DND-41 (cell line): ENCODE data around the gene OR5A2.
"Not testable (repeated sequence)": the region's sequence is repeated elsewhere in the genome, so short reads cannot be mapped to it uniquely, and the experiment has no call there.

Experiments used
- ATAC-seq: fragments of 200-7000 bp; cut with Tn5 transposase; 3 replicates; pipeline ENCODE4 v1.9.1; 2021; ENCODE audit warnings: low read depth; ENCODE audit not compliant: insufficient read depth
- DNase-seq: peaks from one replicate; pipeline ENCODE4 v3.0.0-alpha.2; 2020
- H2AFZ ChIP-seq: 2 replicates; pipeline ENCODE4 v1.6.0; 2012; ENCODE audit warnings: low read depth, low read length
- H3K27ac ChIP-seq: 2 replicates; pipeline ENCODE4 v1.5.1; 2012; ENCODE audit warnings: low read length, inconsistent platforms
- H3K27me3 ChIP-seq: fragments of 200-600 bp; sonication (generic); 2 replicates; pipeline ENCODE4 v1.6.0; 2012; ENCODE audit warnings: low read length, mild to moderate bottlenecking, inconsistent platforms; ENCODE audit not compliant: insufficient read depth, poor library complexity
- H3K36me3 ChIP-seq: 2 replicates; pipeline ENCODE4 v1.5.1; 2012; ENCODE audit warnings: low read length, inconsistent platforms; ENCODE audit not compliant: insufficient read depth
- H3K4me1 ChIP-seq: 2 replicates; pipeline ENCODE4 v1.5.1; 2012; ENCODE audit warnings: mild to moderate bottlenecking, low read length; ENCODE audit not compliant: insufficient read depth
- H3K4me2 ChIP-seq: 2 replicates; pipeline ENCODE4 v1.6.0; 2012; ENCODE audit warnings: mild to moderate bottlenecking, moderate library complexity, low read length, inconsistent platforms; ENCODE audit not compliant: insufficient read depth
- H3K4me3 ChIP-seq, 2 experiments: fragments of 200-600 bp in 1 of 2; shearing (Covaris generic) in 1 of 2; 2 replicates each; pipeline ENCODE4 v1.5.1; 2012 to 2016; ENCODE audit warnings: inconsistent platforms in 2 of 2, low read length in 2 of 2, mild to moderate bottlenecking in 2 of 2, low read depth in 1 of 2, moderate library complexity in 1 of 2
- H3K79me2 ChIP-seq: 2 replicates; pipeline ENCODE4 v1.6.0; 2012; ENCODE audit warnings: low read length, inconsistent platforms; ENCODE audit not compliant: insufficient read depth
- H3K9ac ChIP-seq: 2 replicates; pipeline ENCODE4 v1.6.0; 2012; ENCODE audit warnings: low read depth, mild to moderate bottlenecking, inconsistent platforms, low read length, moderate library complexity
- H3K9me3 ChIP-seq: 2 replicates; pipeline ENCODE4 v1.5.1; 2012; ENCODE audit warnings: low read length, moderate library complexity, mild to moderate bottlenecking, inconsistent platforms; ENCODE audit not compliant: insufficient read depth, severe bottlenecking
- H4K20me1 ChIP-seq: 2 replicates; pipeline ENCODE4 v1.6.0; 2012; ENCODE audit warnings: low read length; ENCODE audit not compliant: insufficient read depth
- CTCF ChIP-seq: IDR thresholded peaks from 2 replicates; pipeline ENCODE4 v1.5.1; 2012; ENCODE audit warnings: borderline replicate concordance, low read length, moderate library complexity, mild to moderate bottlenecking; ENCODE audit not compliant: poor library complexity, severe bottlenecking; ENCODE audit errors: extremely low read depth
- EZH2 ChIP-seq: IDR thresholded peaks from 3 replicates; pipeline ENCODE4 v1.6.1; 2012; ENCODE audit warnings: borderline replicate concordance, low read depth, mild to moderate bottlenecking, moderate library complexity, low read length, inconsistent platforms; ENCODE audit not compliant: severe bottlenecking

OR5A2 gene

DNA sequence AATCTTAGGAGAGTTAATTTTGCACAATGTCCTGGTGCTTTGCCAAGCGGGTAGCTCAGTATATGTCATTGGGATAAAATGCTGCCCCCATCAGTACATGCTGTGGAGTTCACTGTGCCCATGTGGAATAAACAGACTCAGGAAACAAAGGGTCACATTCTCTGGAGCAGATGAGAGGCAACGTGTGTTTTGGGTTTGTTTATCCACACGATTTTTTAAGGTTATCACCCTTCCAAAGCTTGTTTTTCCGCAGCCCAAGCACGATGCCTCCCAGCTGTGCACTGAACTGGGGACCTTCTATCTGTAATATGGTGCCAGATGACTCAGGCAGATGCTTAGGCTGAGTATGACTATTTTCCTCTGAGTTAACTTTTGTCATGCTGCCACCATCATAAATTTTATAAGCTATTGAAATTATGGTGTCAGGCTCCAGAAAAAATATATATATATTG is 37.0 kb upstream of the OR5A2 start:
- H2AFZ ChIP-seq, result no peak overlapping the region

DNA sequence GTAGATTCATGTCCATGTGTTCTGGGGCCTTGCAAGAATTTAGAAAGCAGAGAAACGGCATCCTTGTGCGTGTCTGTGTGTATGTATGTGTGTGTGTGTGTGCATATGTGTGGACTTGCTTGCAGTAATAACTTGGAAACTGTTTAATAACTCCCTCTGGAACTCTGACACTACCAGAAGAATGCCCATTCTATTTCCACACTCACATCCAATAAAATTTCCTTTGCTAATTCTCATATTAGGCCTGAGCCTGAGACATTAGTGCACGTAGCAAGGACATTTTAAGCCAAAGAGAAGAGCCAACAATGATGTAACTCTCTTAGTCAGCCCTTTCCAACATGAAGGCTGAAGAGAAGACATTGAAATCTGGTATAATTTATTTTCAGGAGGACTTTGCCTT is 33.7 kb upstream of the OR5A2 start:
- H3K9me3 ChIP-seq, result no peaks in the 10 kb centered on the region
- no peaks in the 10 kb centered on the region for H3K36me3 ChIP-seq
- H4K20me1 ChIP-seq, result no peaks in the 10 kb centered on the region
- H3K79me2 ChIP-seq, result no peaks in the 10 kb centered on the region
- no peak overlapping the region for H3K4me3 ChIP-seq
- DNase-seq (no peak), ATAC-seq (no peak)
- H2AFZ ChIP-seq, result no peak overlapping the region
- H3K4me2 ChIP-seq, result no peak overlapping the region
- no peaks in the 10 kb centered on the region for H3K4me1 ChIP-seq
- TF ChIP-seq EZH2 (no peak), CTCF (no peak)
- H3K27me3 ChIP-seq, result no peaks in the 10 kb centered on the region
- no peak overlapping the region for H3K9ac ChIP-seq
- H3K27ac ChIP-seq, result no peak overlapping the region

More for the DNA sequence above, 37.0 kb upstream of the OR5A2 start:
- Histone ChIP-seq H3K9ac (no peak overlapping the region), H3K9me3 (no peaks in the 10 kb centered on the region), H3K79me2 (no peaks in the 10 kb centered on the region), H3K4me1 (no peaks in the 10 kb centered on the region), H4K20me1 (no peaks in the 10 kb centered on the region), H3K4me3 (no peak overlapping the region), H3K27me3 (no peaks in the 10 kb centered on the region), H3K36me3 (no peaks in the 10 kb centered on the region), H3K4me2 (no peak overlapping the region), H3K27ac (no peak overlapping the region)
- ATAC-seq, result no peak
- TF ChIP-seq CTCF (no peak), EZH2 (no peak)
- DNase-seq, result no peak

- H3K4me3 ChIP-seq, result no peak within 1 kb of the TSS
- no peaks in the 10 kb centered on the region for H3K79me2 ChIP-seq
- H3K9ac ChIP-seq, result no peak within 1 kb of the TSS
- ATAC-seq (no peak), DNase-seq (no peak)
- no peaks in the 10 kb centered on the region for H3K27me3 ChIP-seq
- H3K4me1 ChIP-seq, result no peaks in the 10 kb centered on the region
- no peaks in the 10 kb centered on the region for H3K9me3 ChIP-seq
- no peaks in the 10 kb centered on the region for H3K36me3 ChIP-seq
- H3K27ac ChIP-seq, result no peak within 1 kb of the TSS
- TF ChIP-seq CTCF (no peak), EZH2 (no peak)
- H2AFZ ChIP-seq, result no peak within 1 kb of the TSS
- no peak within 1 kb of the TSS for H3K4me2 ChIP-seq
- H4K20me1 ChIP-seq, result no peaks in the 10 kb centered on the region
These were observed 30.4 kb upstream of the OR5A2 start, which contains the start of gene OR4D6 for GRCh38 chr11:59456661-59457060. Gene OR4D6 (plus strand): TSS chr11:59456961. CDS start chr11:59456961, 0 bp downstream.

DNA sequence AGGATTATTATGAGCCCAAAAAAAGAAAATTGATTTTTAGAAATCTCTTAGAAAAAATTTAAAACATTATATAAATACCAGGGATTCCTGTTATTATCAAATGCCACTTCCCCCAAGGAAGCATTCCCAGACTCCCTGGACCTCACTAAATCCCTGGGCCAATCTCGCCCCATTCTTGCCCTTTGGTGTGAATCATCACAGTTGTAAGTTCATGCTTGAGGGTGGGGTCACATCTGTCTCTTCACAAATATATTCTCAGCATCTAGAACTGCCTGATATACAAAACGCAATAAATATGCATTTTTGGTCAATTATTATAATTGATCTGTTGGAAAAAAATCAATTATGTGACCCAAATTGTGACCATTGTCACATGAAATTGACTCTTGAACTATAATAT is 22.3 kb upstream of the OR5A2 start:
- Histone ChIP-seq H3K36me3 (no peaks in the 10 kb centered on the region), H2AFZ (no peak overlapping the region), H3K4me1 (no peaks in the 10 kb centered on the region), H3K9me3 (no peaks in the 10 kb centered on the region), H3K9ac (no peak overlapping the region), H3K4me2 (no peak overlapping the region), H3K4me3 (no peak overlapping the region), H3K27ac (no peak overlapping the region), H4K20me1 (no peaks in the 10 kb centered on the region), H3K79me2 (no peaks in the 10 kb centered on the region), H3K27me3 (no peaks in the 10 kb centered on the region)
- no peak for TF ChIP-seq EZH2
- TF ChIP-seq CTCF, result no peak
- ATAC-seq (no peak), DNase-seq (no peak)

DNA sequence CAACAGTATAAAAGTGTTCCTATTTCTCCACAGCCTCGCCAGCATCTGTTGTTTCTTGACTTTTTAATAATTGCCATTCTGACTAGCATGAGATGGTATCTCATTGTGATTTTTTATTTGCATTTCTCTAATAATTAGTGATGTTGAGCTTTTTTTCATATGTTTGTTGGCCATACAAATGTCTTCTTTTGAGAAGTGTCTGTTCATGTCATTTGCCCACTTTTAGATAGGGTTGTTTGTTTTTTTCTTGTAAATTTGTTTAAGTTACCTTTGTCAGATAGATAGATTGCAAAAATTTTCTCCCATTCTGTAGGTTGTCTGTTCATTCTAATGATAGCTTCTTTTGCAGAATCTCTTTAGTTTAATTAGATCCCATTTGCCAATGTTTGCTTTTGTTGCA is 19.4 kb upstream of the OR5A2 start:
- H3K27ac ChIP-seq, H4K20me1 ChIP-seq, H3K9ac ChIP-seq, H3K4me2 ChIP-seq, H3K9me3 ChIP-seq, H3K27me3 ChIP-seq, H3K79me2 ChIP-seq, H3K4me1 ChIP-seq, ATAC-seq, H3K36me3 ChIP-seq, H3K4me3 ChIP-seq, DNase-seq, H2AFZ ChIP-seq: not testable (repeated sequence)
